H1 (cell line): ENCODE measurements around the gene MAD2L1BP. TPM values are rescaled to one million over a fixed set of nuclear protein-coding genes. Genes with fewer than 3 reads are reported as not detected.

ENCODE experiments used
- CTCF ChIA-PET: fragments of 300-600 bp; sonication (Branson Sonifier 250); formaldehyde crosslinking; loops from one replicate; lab custom pipeline; 2021; ENCODE audit not compliant: partially characterized antibody; lab: Charles Lee
- POLR2A ChIA-PET: fragments of 300-600 bp; sonication (Branson Sonifier 250); formaldehyde crosslinking; loops from one replicate; lab custom pipeline; 2021; ENCODE audit warnings: inconsistent platforms; ENCODE audit not compliant: partially characterized antibody; lab: Charles Lee
- DNase-seq, 2 experiments: peaks; one replicate each; pipeline versions ENCODE4 v3.0.0 to v3.0.0-alpha.2; 2010 to 2022; ENCODE audit warnings: low spot score in 2 of 2, low read depth in 1 of 2, mixed read lengths in 1 of 2
- FAIRE-seq: peaks from 2 replicates; lab custom pipeline; 2011; peaks lifted over from hg19 to GRCh38; lab: Jason Lieb, UNC
- H2AFZ ChIP-seq: 2 replicates; pipeline ENCODE4 v1.8.1; 2012; ENCODE audit warnings: low read length, inconsistent platforms
- H2AK5ac ChIP-seq: 2 replicates; pipeline ENCODE4 v1.6.1; 2013; ENCODE audit warnings: low read depth, low read length
- H2BK120ac ChIP-seq: replicated peaks from 2 replicates; pipeline ENCODE3; 2013; ENCODE audit warnings: low read depth, low read length, inconsistent platforms
- H2BK12ac ChIP-seq: 2 replicates; pipeline ENCODE4 v1.6.1; 2013; ENCODE audit warnings: low read depth, low read length
- H2BK15ac ChIP-seq: 2 replicates; pipeline ENCODE4 v1.6.1; 2013; ENCODE audit warnings: low read length
- H2BK20ac ChIP-seq: 2 replicates; pipeline ENCODE4 v1.6.1; 2013; ENCODE audit warnings: low read length
- H2BK5ac ChIP-seq: 2 replicates; pipeline ENCODE4 v1.6.1; 2013; ENCODE audit warnings: low read depth, low read length
- H3K14ac ChIP-seq: 2 replicates; pipeline ENCODE4 v1.6.1; 2013; ENCODE audit warnings: inconsistent platforms; ENCODE audit not compliant: insufficient read length
- H3K18ac ChIP-seq: 2 replicates; pipeline ENCODE4 v1.6.1; 2013; ENCODE audit warnings: low read length; ENCODE audit errors: extremely low read depth
- H3K23ac ChIP-seq: 2 replicates; pipeline ENCODE4 v1.6.1; 2013; ENCODE audit warnings: inconsistent platforms; ENCODE audit not compliant: insufficient read length
- H3K23me2 ChIP-seq: 2 replicates; pipeline ENCODE4 v1.6.1; 2013; ENCODE audit warnings: low read depth, low read length
- H3K27ac ChIP-seq: 2 replicates; pipeline ENCODE4 v1.6.1; 2011; ENCODE audit warnings: low read depth, low read length, inconsistent platforms
- H3K27me3 ChIP-seq, 4 experiments: replicated peaks in 1 of 4; 1 replicate in 1 of 4; 2 replicates in 3 of 4; pipeline versions ENCODE4 v1.6.1 to v1.8.1; 2011 to 2013; ENCODE audit warnings: low read length in 3 of 4, mild to moderate bottlenecking in 3 of 4, inconsistent platforms in 2 of 4, mixed read lengths in 2 of 4, moderate library complexity in 1 of 4; ENCODE audit not compliant: control insufficient read depth in 3 of 4, insufficient read depth in 3 of 4; ENCODE audit errors: extremely low read depth in 1 of 4
- H3K36me3 ChIP-seq, 4 experiments: 2 replicates each; pipeline versions ENCODE4 v1.6.1 to v1.8.1; 2011 to 2013; ENCODE audit warnings: mild to moderate bottlenecking in 4 of 4, low read length in 3 of 4, moderate library complexity in 2 of 4, control low read depth in 1 of 4, inconsistent platforms in 1 of 4; ENCODE audit not compliant: insufficient read depth in 4 of 4, control insufficient read depth in 2 of 4
- H3K4ac ChIP-seq: replicated peaks from 2 replicates; pipeline ENCODE3; 2013; ENCODE audit warnings: low read length, low read depth, mixed read lengths, inconsistent platforms; ENCODE audit not compliant: insufficient read length
- H3K4me1 ChIP-seq, 4 experiments: replicated peaks in 1 of 4; 1 replicate in 1 of 4; 2 replicates in 3 of 4; pipeline versions ENCODE4 v1.6.1 to v1.8.1; 2011 to 2013; ENCODE audit warnings: low read length in 3 of 4, inconsistent platforms in 2 of 4, mixed read lengths in 1 of 4; ENCODE audit not compliant: insufficient read depth in 4 of 4, control insufficient read depth in 3 of 4
- H3K4me2 ChIP-seq, 2 experiments: 2 replicates each; pipeline versions ENCODE4 v1.6.1 to v1.8.1; 2011 to 2013; ENCODE audit warnings: low read depth in 2 of 2, low read length in 2 of 2, control low read depth in 1 of 2, inconsistent platforms in 1 of 2, mild to moderate bottlenecking in 1 of 2; ENCODE audit not compliant: insufficient read depth in 1 of 2
- H3K4me3 ChIP-seq, 4 experiments: fragments of 200-600, 300-600 bp in 1 of 4; sonication (generic), shearing (Covaris generic), sonication (Bioruptor Twin) in 1 of 4; 2 replicates each; pipeline versions ENCODE4 v1.5.1 to v1.8.1; 2011 to 2016; ENCODE audit warnings: low read length in 4 of 4, low read depth in 3 of 4, control low read depth in 2 of 4, inconsistent platforms in 2 of 4, mild to moderate bottlenecking in 2 of 4, mixed read lengths in 1 of 4, moderate library complexity in 1 of 4; ENCODE audit not compliant: insufficient read depth in 2 of 4; ENCODE audit errors: extremely low read depth in 1 of 4
- H3K56ac ChIP-seq: replicated peaks from 2 replicates; pipeline ENCODE3; 2013; ENCODE audit warnings: low read depth, mild to moderate bottlenecking, mixed read lengths, low read length, inconsistent platforms; ENCODE audit not compliant: insufficient read length
- H3K79me1 ChIP-seq: 2 replicates; pipeline ENCODE4 v1.6.1; 2013; ENCODE audit warnings: low read depth, low read length, control low read depth
- H3K79me2 ChIP-seq, 2 experiments: 2 replicates each; pipeline versions ENCODE4 v1.6.1 to v1.8.1; 2012 to 2013; ENCODE audit warnings: low read length in 2 of 2, mild to moderate bottlenecking in 2 of 2, inconsistent platforms in 1 of 2; ENCODE audit not compliant: insufficient read depth in 2 of 2, control insufficient read depth in 1 of 2
- H3K9ac ChIP-seq, 4 experiments: replicated peaks in 1 of 4; 1 replicate in 1 of 4; 2 replicates in 3 of 4; pipeline versions ENCODE4 v1.6.1 to v1.8.1; 2011 to 2013; ENCODE audit warnings: low read depth in 3 of 4, low read length in 3 of 4, control low read depth in 2 of 4, mild to moderate bottlenecking in 2 of 4, moderate library complexity in 2 of 4, inconsistent platforms in 1 of 4; ENCODE audit errors: extremely low read depth in 1 of 4
- H3K9me3 ChIP-seq, 2 experiments: 2 replicates each; pipeline versions ENCODE4 v1.6.1 to v1.8.1; 2012 to 2013; ENCODE audit warnings: mild to moderate bottlenecking in 2 of 2, moderate library complexity in 2 of 2, control low read depth in 1 of 2, inconsistent platforms in 1 of 2, low read depth in 1 of 2, low read length in 1 of 2, mixed read lengths in 1 of 2; ENCODE audit not compliant: insufficient read depth in 2 of 2
- H4K20me1 ChIP-seq, 2 experiments: replicated peaks in 1 of 2; 2 replicates each; pipeline versions ENCODE3 to v1.8.1; 2011 to 2013; ENCODE audit warnings: inconsistent platforms in 2 of 2, low read length in 2 of 2, mild to moderate bottlenecking in 1 of 2; ENCODE audit not compliant: insufficient read depth in 2 of 2, control insufficient read depth in 1 of 2
- H4K5ac ChIP-seq: 2 replicates; pipeline ENCODE4 v1.6.1; 2013; ENCODE audit warnings: low read length, low read depth, mixed read lengths, inconsistent platforms; ENCODE audit not compliant: insufficient read length
- H4K8ac ChIP-seq: 2 replicates; pipeline ENCODE4 v1.8.0; 2013; ENCODE audit warnings: mild to moderate bottlenecking, moderate library complexity, low read length, inconsistent platforms; ENCODE audit not compliant: insufficient read depth; ENCODE audit errors: extremely low read depth
- H4K91ac ChIP-seq: replicated peaks from 2 replicates; pipeline ENCODE3; 2013; ENCODE audit warnings: low read length, mixed read lengths, inconsistent platforms; ENCODE audit not compliant: insufficient read length
- ASH2L ChIP-seq: fragments of 200-600, 300-600 bp; sonication (generic); IDR thresholded peaks from one replicate; pipeline ENCODE4 v1.7.1; 2017; ENCODE audit warnings: low read length
- ATF3 ChIP-seq: IDR thresholded peaks from 2 replicates; pipeline ENCODE4 v1.6.1; 2011; ENCODE audit warnings: low read depth, mild to moderate bottlenecking, low read length; ENCODE audit not compliant: insufficient read depth
- BRCA1 ChIP-seq: IDR thresholded peaks from 2 replicates; pipeline ENCODE4 v1.6.1; 2012; ENCODE audit warnings: low read depth, low read length, improper control_type of control experiment
- CHD1 ChIP-seq: IDR thresholded peaks from 2 replicates; pipeline ENCODE4 v1.6.1; 2012; ENCODE audit warnings: low read depth, low read length, improper control_type of control experiment
- CTBP2 ChIP-seq: IDR thresholded peaks from 2 replicates; pipeline ENCODE4 v1.7.0; 2011; ENCODE audit warnings: borderline replicate concordance, mild to moderate bottlenecking, moderate library complexity, mixed read lengths, low read length; ENCODE audit not compliant: insufficient read depth, insufficient read length
- FOSL1 ChIP-seq: IDR thresholded peaks from 2 replicates; pipeline ENCODE4 v1.6.1; 2011; ENCODE audit warnings: mild to moderate bottlenecking, low read depth, low read length, moderate library complexity; ENCODE audit not compliant: insufficient read depth
- GABPA ChIP-seq: IDR thresholded peaks from 2 replicates; pipeline ENCODE4 v1.6.1; 2011; ENCODE audit warnings: mild to moderate bottlenecking, low read length, moderate library complexity, borderline replicate concordance; ENCODE audit not compliant: insufficient read depth
- PHF8 ChIP-seq: fragments of 200-600 bp; sonication (generic); conservative IDR thresholded peaks from 2 replicates; pipeline ENCODE4 v1.7.1; 2012; ENCODE audit warnings: low read depth, mild to moderate bottlenecking, inconsistent platforms, low read length, moderate library complexity
- RXRA ChIP-seq: IDR thresholded peaks from 2 replicates; pipeline ENCODE4 v1.6.1; 2011; ENCODE audit warnings: low read depth, mild to moderate bottlenecking, low read length, moderate library complexity; ENCODE audit not compliant: insufficient read depth
- SIX5 ChIP-seq: IDR thresholded peaks from 2 replicates; pipeline ENCODE4 v1.6.1; 2011; ENCODE audit warnings: mild to moderate bottlenecking, low read depth, low read length
- TAF7 ChIP-seq: optimal IDR thresholded peaks from 2 replicates; pipeline ENCODE3; 2011; ENCODE audit warnings: low read depth, mild to moderate bottlenecking, inconsistent platforms, low read length, moderate library complexity, borderline replicate concordance
- TEAD4 ChIP-seq: IDR thresholded peaks from 2 replicates; pipeline ENCODE4 v1.6.1; 2012; ENCODE audit warnings: low read depth, low read length, inconsistent platforms, mixed read lengths
- YY1 ChIP-seq: IDR thresholded peaks from 2 replicates; pipeline ENCODE4 v1.6.1; 2011; ENCODE audit warnings: low read depth, mild to moderate bottlenecking, low read length
- ZNF274 ChIP-seq: IDR thresholded peaks from 2 replicates; pipeline ENCODE4 v1.7.0; 2012; ENCODE audit warnings: low read length, borderline replicate concordance; ENCODE audit errors: extremely low read depth
- WGBS, 2 experiments: shearing (Covaris generic) in 1 of 2; methylation state at CpG; one replicate each; pipeline versions ENCODE4 v1.1.6 to v1.1.7; 2013 to 2015; ENCODE audit warnings: low lambda C conversion rate in 2 of 2, mixed read lengths in 2 of 2, inconsistent platforms in 1 of 2, low coverage in 1 of 2, missing lambda C conversion rate in 1 of 2; ENCODE audit not compliant: insufficient replicate concordance in 2 of 2, insufficient coverage in 1 of 2, insufficient read length in 1 of 2; ENCODE audit errors: extremely low coverage in 1 of 2, missing lambda C conversion rate in 1 of 2; 5-methylcytosine and 5-hydroxymethylcytosine counted together
- polyA plus RNA-seq, 7 experiments: library from polyadenylated mRNA; depleted of rRNA in 3 of 7; stranded (reverse) in 5 of 7; unstranded in 2 of 7; fragments of >200 nt in 5 of 7; fragments of 200-250 nt in 2 of 7; gene quantifications; 1 replicate in 5 of 7; 2 replicates in 1 of 7; 4 replicates in 1 of 7; pipeline versions ENCODE4 v1.2.1 to v1.2.3, GENCODE V29; 2011 to 2013; ENCODE audit warnings: missing spikeins in 2 of 7, mixed read lengths in 2 of 7
- total RNA-seq: library from RNA; stranded (reverse); fragmentation: NEBNext Ultra II Directional; extraction: Animal tissue kit (Norgen Biotek cat#: 25700); gene quantifications from 2 replicates; pipeline ENCODE4 v1.2.1, GENCODE V29; 2021

The MAD2L1BP gene
- total and polyA plus RNA-seq, 2 of the 8 experiments (the other 6 are each of a cell fraction or from before 2014, with no cell fraction given): 35.5 to 70.0 TPM

DNA sequence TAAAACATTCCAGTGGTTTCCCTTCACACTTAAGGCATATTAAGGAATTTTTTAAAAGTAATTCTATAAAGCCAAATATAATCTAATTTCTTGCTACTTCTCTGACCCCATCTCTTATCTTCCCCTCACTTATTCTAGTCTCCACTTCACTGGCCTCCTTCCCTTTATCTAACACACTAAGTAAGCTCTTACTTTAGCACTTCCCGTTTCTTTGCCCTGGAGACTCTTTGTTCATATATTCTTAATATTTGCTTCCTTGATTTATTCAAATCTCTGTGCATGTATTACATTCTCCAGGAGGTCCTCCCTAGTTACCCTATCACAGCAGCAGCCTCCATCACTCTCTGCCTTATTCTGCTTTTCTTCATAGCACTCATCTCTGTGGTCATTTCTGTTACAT, 26.8 kb upstream of the MAD2L1BP start:
- no peak overlapping the region for H3K9ac ChIP-seq
- no peaks in the 10 kb centered on the region for H3K4me1 ChIP-seq
- no peak overlapping the region for H3K27ac ChIP-seq
- ChIA-PET POLR2A (interaction anchor here (0.9 to 3.5 kb wide), 9 partner anchors 9 to 59 kb away, joined by 3 to 10 read pairs (median 4); partner anchors contain the start of genes GTPBP2, POLH and XPO5), CTCF (interaction anchor here (0.6 to 3.6 kb wide), 23 partner anchors 9 to 474 kb away, joined by 3 to 23 read pairs (median 4); partner anchors contain the start of genes GTPBP2 and RSPH9)
- H2BK20ac ChIP-seq: no peak overlapping the region
- H4K91ac ChIP-seq: no peak overlapping the region
- no peak overlapping the region for H3K56ac ChIP-seq
- no peak overlapping the region for H3K4me2 ChIP-seq
- no peaks in the 10 kb centered on the region for H3K79me2 ChIP-seq
- H3K4ac ChIP-seq: no peak overlapping the region
- peaks cover 2 to 9% (median 6%) of the 10 kb centered on the region in 4 experiments; a peak in 7 of 8 replicates for H3K36me3 ChIP-seq
- no peaks in the 10 kb centered on the region for H3K9me3 ChIP-seq
- FAIRE-seq (no peak), DNase-seq (no peak)
- no peak overlapping the region for H3K4me3 ChIP-seq
- WGBS, 2 experiments: 87% methylated on average over 1 of the region's 1 CpG; no CpG with 5 or more reads in 1 of the 2 experiments
- H3K23me2 ChIP-seq: no peaks in the 10 kb centered on the region
- H4K20me1 ChIP-seq: peaks cover 0 to 1% of the 10 kb centered on the region in 2 experiments
- H2AK5ac ChIP-seq: no peak overlapping the region
- H4K8ac ChIP-seq: no peak overlapping the region
- no peak for TF ChIP-seq PHF8
- no peak for TF ChIP-seq RXRA
- TF ChIP-seq BRCA1: no peak
- no peak for TF ChIP-seq ASH2L
- TF ChIP-seq GABPA: no peak
- TF ChIP-seq TEAD4: no peak
- TF ChIP-seq YY1: no peak
- no peak for TF ChIP-seq CHD1
- TF ChIP-seq CTBP2: no peak
- no peak for TF ChIP-seq ATF3
- TF ChIP-seq FOSL1: no peak
- no peak for TF ChIP-seq ZNF274
- no peak for TF ChIP-seq TAF7
- no peak for TF ChIP-seq SIX5
- no peak overlapping the region for H3K14ac ChIP-seq
- no peak overlapping the region for H2AFZ ChIP-seq
- no peaks in the 10 kb centered on the region for H3K79me1 ChIP-seq
- no peak overlapping the region for H2BK15ac ChIP-seq
- no peak overlapping the region for H2BK120ac ChIP-seq
- H4K5ac ChIP-seq: no peak overlapping the region
- no peak overlapping the region for H2BK12ac ChIP-seq
- H3K27me3 ChIP-seq: no peaks in the 10 kb centered on the region
- no peak overlapping the region for H3K23ac ChIP-seq
- H2BK5ac ChIP-seq: no peak overlapping the region
- H3K18ac ChIP-seq: no peak overlapping the region
